AG09319 (cell line): Measurements from ENCODE around the gene MSI2.

Experiments
- DNase-seq: peaks from one replicate; pipeline ENCODE4 v3.0.0-alpha.2; 2010; ENCODE audit warnings: low read depth; ENCODE audit errors: extremely low read depth
- TF ChIP-seq, protein P1 (sequence below): IDR thresholded peaks from 2 replicates; pipeline ENCODE4 v1.5.1; 2011; ENCODE audit warnings: low read depth, mild to moderate bottlenecking, inconsistent platforms, low read length, moderate library complexity

The MSI2 gene

DNA sequence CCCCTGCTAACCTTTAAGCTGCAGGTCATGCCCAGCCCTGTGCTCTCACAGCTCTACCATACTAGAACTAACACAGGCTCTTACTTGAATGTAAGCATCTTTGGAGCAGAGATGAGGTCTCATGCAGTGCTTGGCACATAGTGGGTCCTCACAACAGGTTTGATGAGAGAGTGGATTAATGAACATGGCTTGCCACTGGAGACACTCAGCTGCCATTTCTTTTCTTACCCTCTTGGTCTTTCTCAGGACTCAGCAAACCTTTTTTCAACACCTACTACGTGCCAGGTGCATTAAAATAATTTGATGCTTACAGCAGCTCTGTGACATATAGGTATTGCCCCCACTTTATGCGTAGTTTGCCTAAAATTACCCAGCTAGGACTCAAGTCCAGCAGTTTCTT lies 133.2 kb downstream of the MSI2 start:
- TF ChIP-seq, protein P1, sequence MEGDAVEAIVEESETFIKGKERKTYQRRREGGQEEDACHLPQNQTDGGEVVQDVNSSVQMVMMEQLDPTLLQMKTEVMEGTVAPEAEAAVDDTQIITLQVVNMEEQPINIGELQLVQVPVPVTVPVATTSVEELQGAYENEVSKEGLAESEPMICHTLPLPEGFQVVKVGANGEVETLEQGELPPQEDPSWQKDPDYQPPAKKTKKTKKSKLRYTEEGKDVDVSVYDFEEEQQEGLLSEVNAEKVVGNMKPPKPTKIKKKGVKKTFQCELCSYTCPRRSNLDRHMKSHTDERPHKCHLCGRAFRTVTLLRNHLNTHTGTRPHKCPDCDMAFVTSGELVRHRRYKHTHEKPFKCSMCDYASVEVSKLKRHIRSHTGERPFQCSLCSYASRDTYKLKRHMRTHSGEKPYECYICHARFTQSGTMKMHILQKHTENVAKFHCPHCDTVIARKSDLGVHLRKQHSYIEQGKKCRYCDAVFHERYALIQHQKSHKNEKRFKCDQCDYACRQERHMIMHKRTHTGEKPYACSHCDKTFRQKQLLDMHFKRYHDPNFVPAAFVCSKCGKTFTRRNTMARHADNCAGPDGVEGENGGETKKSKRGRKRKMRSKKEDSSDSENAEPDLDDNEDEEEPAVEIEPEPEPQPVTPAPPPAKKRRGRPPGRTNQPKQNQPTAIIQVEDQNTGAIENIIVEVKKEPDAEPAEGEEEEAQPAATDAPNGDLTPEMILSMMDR = no peak
- DNase-seq = no peak

DNA sequence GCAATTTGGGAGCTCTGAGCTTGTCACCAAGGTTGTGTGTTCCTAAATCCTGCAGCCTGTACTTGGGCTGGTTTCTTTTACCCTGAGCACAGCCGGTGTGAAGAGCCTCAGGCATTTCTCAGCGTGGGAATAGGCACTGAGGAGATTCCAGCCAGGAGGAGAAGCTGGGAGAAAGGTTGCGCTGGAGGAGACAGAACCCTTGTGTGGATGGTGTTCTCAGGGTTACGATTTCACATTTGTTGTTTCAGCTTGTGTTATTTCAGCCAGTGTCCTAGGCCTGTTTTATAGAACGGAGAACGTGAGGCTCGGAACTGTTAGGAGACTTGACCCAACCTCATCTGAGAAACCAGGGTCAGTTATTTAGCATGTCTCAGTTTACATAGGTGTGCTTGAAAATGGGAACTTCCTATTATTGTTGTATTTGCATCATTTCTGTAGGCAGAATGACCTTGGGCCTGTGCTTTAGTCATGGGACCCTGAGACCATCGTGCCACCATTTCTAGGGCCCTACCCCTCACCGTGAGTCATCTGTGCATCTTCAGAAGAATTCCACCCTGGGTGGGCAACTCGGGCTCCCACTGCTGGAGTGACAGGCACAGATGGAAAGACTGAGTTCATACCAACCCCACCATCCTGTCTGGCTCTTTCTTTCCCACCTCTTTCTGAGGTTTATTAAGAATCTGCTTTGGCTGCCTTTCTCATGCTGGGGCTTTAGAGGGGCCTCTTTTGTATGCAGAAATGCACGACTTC lies 134.9 kb downstream of the MSI2 start:
- DNase-seq = no peak
- TF ChIP-seq, protein P1 = no peak

DNA sequence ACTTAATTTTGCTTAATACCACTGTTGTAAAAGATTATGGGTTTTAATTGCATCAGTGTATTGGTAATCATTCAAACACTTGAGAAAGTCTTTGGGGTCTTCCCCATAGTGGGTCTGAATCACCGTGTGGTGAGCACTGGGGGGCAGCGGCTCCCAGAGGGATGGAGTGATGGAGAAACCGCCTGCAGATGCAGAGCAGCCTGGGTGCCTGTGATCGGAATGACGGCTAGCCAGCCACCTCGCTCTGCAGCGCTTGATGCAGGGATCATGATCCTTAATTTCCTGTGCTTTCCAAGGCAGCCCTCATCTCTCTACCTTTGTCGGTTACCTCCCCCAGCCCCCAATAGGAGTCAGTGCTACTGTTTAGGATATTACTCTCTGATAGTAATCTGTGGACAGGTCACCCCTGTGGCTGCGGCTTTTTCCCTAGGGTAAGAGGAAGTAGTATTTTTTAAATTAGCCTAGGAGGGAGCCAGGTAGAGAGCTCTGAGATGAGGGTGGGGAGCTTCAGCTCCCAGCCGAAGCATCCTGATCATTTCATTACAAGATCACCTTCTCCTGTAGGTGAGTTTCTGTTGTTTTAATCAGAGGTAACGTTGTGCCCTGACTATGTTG lies 135.6 kb downstream of the MSI2 start:
- DNase-seq = no peak
- TF ChIP-seq, protein P1 = no peak

DNA sequence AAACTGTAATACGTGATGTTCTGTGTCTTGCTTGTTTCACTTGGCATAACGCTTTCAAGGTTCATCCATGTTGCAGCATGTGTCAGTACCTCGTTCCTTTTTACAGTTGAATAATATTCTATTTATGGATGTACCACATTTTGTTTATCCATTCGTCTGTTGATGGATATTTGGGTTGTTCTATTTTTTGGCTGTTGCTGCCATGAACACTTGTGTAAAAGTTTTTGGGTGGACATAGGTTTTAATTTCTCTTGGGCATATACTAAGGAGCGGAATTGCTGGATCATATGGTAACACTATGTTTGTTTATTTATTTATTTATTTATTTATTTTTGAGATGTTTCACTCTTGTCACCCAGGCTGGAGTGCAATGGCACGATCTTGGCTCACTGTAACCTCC lies 137.0 kb downstream of the MSI2 start:
- TF ChIP-seq, protein P1 = no peak
- DNase-seq = no peak

DNA sequence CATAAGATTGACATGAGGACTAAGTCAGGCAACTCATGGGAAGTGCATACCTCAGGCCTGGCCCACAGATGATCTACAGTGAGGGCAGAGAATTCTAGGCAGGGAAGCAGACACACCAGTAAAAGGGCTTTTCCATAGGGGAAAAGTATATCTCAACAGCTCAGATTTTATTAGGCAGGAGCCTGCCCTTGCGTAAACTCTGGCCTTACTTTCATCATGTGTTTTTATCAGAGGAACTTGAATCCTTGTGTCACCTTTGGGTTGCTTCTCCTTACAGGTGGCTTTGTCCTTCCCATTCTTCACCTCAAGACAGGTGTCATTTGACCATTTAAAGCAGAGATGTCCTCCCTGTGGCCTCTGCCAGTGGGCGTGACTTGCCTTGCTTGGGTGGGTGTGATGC lies 138.1 kb downstream of the MSI2 start:
- no peak for DNase-seq

DNA sequence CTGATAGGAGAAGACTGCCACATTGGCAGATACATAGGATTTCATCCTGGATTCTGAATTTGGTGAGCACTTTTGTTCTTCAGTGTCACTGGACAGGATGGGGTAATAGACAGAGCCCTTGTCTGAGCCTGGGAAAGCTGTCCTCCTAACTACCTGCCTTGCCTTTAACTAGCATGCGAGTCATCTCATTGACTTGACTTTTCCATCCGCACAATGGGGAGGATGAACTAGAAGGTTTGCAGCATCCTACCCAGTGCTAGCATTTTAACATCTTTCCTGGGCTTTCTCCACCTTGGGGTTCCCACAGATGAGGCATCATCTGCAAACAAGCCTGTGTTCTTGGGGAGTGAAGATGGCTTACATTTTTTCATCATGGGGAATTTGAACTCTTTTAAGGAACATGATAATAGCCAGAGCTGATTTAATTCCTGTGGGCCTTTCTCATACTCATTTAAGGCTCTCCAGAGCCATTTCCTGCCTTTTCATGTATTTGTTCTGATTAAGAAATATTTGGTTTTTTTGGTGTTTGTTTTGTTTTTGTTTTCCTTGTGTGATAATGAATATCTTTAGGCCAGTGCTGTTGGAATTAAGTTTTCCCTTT lies 139.5 kb downstream of the MSI2 start:
- DNase-seq = no peak
- TF ChIP-seq, protein P1 = no peak

More for the DNA sequence above, 138.1 kb downstream of the MSI2 start:
- TF ChIP-seq, protein P1 = no peak

DNA sequence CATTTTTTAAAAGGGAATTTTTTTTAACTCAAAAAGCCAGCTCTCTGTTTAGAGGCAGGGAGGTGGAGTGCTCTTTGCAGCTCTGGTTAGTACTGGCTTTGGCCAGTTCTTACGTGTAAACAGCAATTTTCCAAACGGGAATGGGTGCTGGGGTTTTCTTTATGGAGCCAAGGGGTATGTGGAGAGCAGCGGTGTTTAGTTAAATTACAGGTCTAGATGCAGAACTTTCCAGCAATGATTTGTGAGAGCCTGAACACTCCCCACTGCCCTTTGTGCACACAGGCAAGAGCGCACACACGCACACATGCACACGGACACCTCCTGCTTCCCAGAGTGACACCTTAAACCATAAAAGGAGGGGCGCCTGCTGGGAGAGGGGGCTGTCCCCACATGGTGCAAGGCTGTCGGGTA lies 140.2 kb downstream of the MSI2 start:
- no peak for DNase-seq
- TF ChIP-seq, protein P1 = no peak
